ENCODE data around the gene GALNS. TPM values are rescaled to one million over a fixed set of nuclear protein-coding genes. Genes with fewer than 3 reads are reported as not detected.

The GALNS gene
- total and polyA plus RNA-seq, 2 of the 13 experiments (the other 11 are each of a cell fraction or from before 2014, with no cell fraction given): 9.2 to 9.8 TPM

- TF ChIP-seq MXD1 (CRISPR knock-in tag; IDR thresholded peaks at IDR 0.05): peak; percentile 13; the same call in 1 of the 2 replicates
- no peak for TF ChIP-seq SNAPC2 (CRISPR knock-in tag; IDR thresholded peaks at IDR 0.05)
- TF ChIP-seq KAT7 (CRISPR knock-in tag; IDR thresholded peaks at IDR 0.05; ENCODE audit: borderline replicate concordance): peak; percentile 10; the same call in 1 of the 2 replicates
Measured at GRCh38 chr16:88804173-88804551, 52.6 kb downstream of the GALNS start (continued).

- H3K79me2 ChIP-seq (ENCODE audit: insufficient read depth, low read length): peaks cover 14% of the 10 kb centered on the region
- no peaks in the 10 kb centered on the region for H3K9me3 ChIP-seq (ENCODE audit: low read length)
- H3K36me3 ChIP-seq (replicated peaks in 1 of 2; ENCODE audit: control insufficient read depth in 1 of 2, insufficient read depth in 2 of 2, low read length in 2 of 2): peaks cover 11 to 29% of the 10 kb centered on the region in 2 experiments
- ChIA-PET POLR2A (interaction anchor here (1.1 to 1.3 kb wide), 2 partner anchors 8 to 10 kb away, joined by 3 to 5 read pairs; partner anchors contain the start of gene APRT), CTCF (ENCODE audit: low intra/inter-chr PET ratio, low total read pairs) (no interaction called here)
- intact Hi-C loops (cut with micrococcal nuclease; ENCODE audit: unreplicated experiment) (no loop called here), in situ Hi-C loops (cut with HindIII; ENCODE audit: extremely low pct_ligation_motif_present, low pct_unique_long_range_greater_than_20kb) (loop anchor here (5.0 kb wide), 1 partner anchor 46 kb away; no protein-coding TSS in a partner anchor)
- peak within 1 kb of the TSS; percentile 71 for H3K27ac ChIP-seq (ENCODE audit: extremely low read length, insufficient read depth, low read length)
- H2AFZ ChIP-seq (ENCODE audit: low read length): no peak within 1 kb of the TSS
- peak within 1 kb of the TSS; percentile 99 for H3K4me2 ChIP-seq (ENCODE audit: low read depth, low read length)
- peak within 1 kb of the TSS; percentile 77 for H3K9ac ChIP-seq (ENCODE audit: insufficient read depth, low read depth, low read length)
- no peaks in the 10 kb centered on the region for H4K20me1 ChIP-seq (ENCODE audit: insufficient read depth, low read length)
- FAIRE-seq (peak; percentile 61), ATAC-seq (peak; percentile 9; the same call in 1 of the 3 replicates), DNase-seq (ENCODE audit: low spot score) (peak; percentile 65)
- H3K27me3 ChIP-seq (ENCODE audit: control insufficient read depth in 1 of 2, insufficient read depth in 2 of 2, low read length in 2 of 2): no peaks in the 10 kb centered on the region
- peak within 1 kb of the TSS; percentile 73 to 88 (median 76) for H3K4me3 ChIP-seq (replicated peaks in 1 of 3; ENCODE audit: insufficient read depth in 1 of 3, low read depth in 2 of 3, low read length in 3 of 3)
- WGBS (ENCODE audit: low lambda C conversion rate): under 1% methylated on average over 81 of the region's 98 CpGs
- no TSS peak for BruUV-seq (replicated peaks)
- peaks cover 24% of the 10 kb centered on the region for H3K4me1 ChIP-seq (ENCODE audit: insufficient read depth, low read length)
- TF ChIP-seq ARNTL (CRISPR knock-in tag; IDR thresholded peaks at IDR 0.05) (peak; percentile 70; the same call in 1 of the 2 replicates), ZNF468 (CRISPR knock-in tag; IDR thresholded peaks at IDR 0.05) (0 out of 2 replicates have a peak, but pooled peaks have one; percentile 46), USF2 (IDR thresholded peaks at IDR 0.05; ENCODE audit: low read depth, low read length) (no peak), USF2 (CRISPR knock-in tag; IDR thresholded peaks at IDR 0.05; ENCODE audit: borderline replicate concordance) (no peak), ZNF33A (CRISPR knock-in tag; IDR thresholded peaks at IDR 0.05; ENCODE audit: borderline replicate concordance) (no peak), HNRNPUL1 (IDR thresholded peaks at IDR 0.05; ENCODE audit: low read depth, low read length) (no peak), ZNF280D (CRISPR knock-in tag; IDR thresholded peaks at IDR 0.05) (0 out of 2 replicates have a peak, but pooled peaks have one; percentile 48), U2AF1 (optimal IDR thresholded peaks at IDR 0.05; ENCODE audit: low read depth, low read length) (no peak), GRHL1 (CRISPR knock-in tag; conservative IDR thresholded peaks at IDR 0.05) (no peak), NFRKB (IDR thresholded peaks at IDR 0.05) (no peak), ZNF607 (CRISPR knock-in tag; IDR thresholded peaks at IDR 0.05; ENCODE audit: borderline replicate concordance) (peak; percentile 90; the same call in 1 of the 2 replicates)
Measured at GRCh38 chr16:88803264-88803987, 53.3 kb downstream of the GALNS start, which contains the start of gene CDT1. CDT1 (plus strand) TSS chr16:88803789; CDS start chr16:88803832, 43 bp downstream.
